ENCODE measurements around the gene IQSEC3.

DNA sequence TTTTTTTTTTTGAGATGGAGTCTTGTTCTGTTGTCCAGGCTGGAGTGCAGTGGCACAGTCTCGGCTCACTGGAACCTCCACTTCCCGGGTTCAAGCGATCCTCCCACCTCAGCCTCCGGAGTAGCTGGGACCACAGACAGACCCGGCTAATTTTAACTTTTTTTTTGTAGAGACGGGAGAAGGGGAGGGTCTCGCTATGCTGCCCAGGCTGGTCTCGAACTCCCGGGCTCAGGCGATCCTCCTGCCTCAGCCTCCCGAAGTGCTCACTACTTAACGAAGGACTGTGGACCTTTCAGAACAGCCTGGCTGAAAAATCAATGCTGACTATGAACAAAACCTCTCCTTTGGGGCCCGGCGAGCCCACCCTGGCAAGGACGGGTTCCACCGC, 136.5 kb downstream of the IQSEC3 start:
- TF ChIP-seq EZH2 (IDR thresholded peaks at IDR 0.05; ENCODE audit: borderline replicate concordance, insufficient read depth, low read length, poor library complexity, severe bottlenecking): no peak
- TF ChIP-seq, protein P1, sequence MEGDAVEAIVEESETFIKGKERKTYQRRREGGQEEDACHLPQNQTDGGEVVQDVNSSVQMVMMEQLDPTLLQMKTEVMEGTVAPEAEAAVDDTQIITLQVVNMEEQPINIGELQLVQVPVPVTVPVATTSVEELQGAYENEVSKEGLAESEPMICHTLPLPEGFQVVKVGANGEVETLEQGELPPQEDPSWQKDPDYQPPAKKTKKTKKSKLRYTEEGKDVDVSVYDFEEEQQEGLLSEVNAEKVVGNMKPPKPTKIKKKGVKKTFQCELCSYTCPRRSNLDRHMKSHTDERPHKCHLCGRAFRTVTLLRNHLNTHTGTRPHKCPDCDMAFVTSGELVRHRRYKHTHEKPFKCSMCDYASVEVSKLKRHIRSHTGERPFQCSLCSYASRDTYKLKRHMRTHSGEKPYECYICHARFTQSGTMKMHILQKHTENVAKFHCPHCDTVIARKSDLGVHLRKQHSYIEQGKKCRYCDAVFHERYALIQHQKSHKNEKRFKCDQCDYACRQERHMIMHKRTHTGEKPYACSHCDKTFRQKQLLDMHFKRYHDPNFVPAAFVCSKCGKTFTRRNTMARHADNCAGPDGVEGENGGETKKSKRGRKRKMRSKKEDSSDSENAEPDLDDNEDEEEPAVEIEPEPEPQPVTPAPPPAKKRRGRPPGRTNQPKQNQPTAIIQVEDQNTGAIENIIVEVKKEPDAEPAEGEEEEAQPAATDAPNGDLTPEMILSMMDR (IDR thresholded peaks at IDR 0.05; ENCODE audit: poor library complexity, severe bottlenecking): no peak
- TF ChIP-seq MXI1 (conservative IDR thresholded peaks at IDR 0.05; ENCODE audit: poor library complexity, severe bottlenecking): no peak

Measured in neural cell (in vitro differentiated cells).